K562 (cell line): ENCODE data around the gene HAL. TPM values are rescaled to one million over a fixed set of nuclear protein-coding genes. Genes with fewer than 3 reads are reported as not detected.

Experiments used
- ATAC-seq: fragments of 200-7000 bp; cut with Tn5 transposase; 3 replicates; pipeline ENCODE4 v1.9.1; 2020; ENCODE audit warnings: moderate library complexity
- BruUV-seq: library from RNA; stranded (reverse); fragments of 400-500 nt; replicated peaks from 2 replicates; lab custom pipeline; 2021; lab: Mats Ljungman, UMichigan
- CTCF ChIA-PET: fragments of 300-600 bp; formaldehyde crosslinking; extraction: SDS; loops from one replicate; lab custom pipeline; 2021; ENCODE audit warnings: low intra/inter-chr PET ratio; lab: Yijun Ruan, JAX
- POLR2A ChIA-PET: fragments of 300-600, 350-650 bp; sonication (Branson Sonifier 250); formaldehyde crosslinking; extraction: SDS; loops from one replicate; lab custom pipeline; 2021; ENCODE audit warnings: antibody characterized with exemption, inconsistent platforms; lab: Yijun Ruan, JAX
- DNase-seq, 4 experiments: peaks; one replicate each; pipeline versions ENCODE4 v3.0.0 to v3.0.0-alpha.2; 2011 to 2018; ENCODE audit warnings: low spot score in 3 of 4, mixed read lengths in 3 of 4; ENCODE audit errors: extremely low read depth in 1 of 4
- FAIRE-seq: peaks from 2 replicates; lab custom pipeline; 2011; peaks lifted over from hg19 to GRCh38; lab: Jason Lieb, UNC
- H2AFZ ChIP-seq: 2 replicates; pipeline ENCODE4 v1.6.0; 2011; ENCODE audit warnings: low read depth, low read length, control low read depth, inconsistent platforms
- H3K27ac ChIP-seq: fragments of 200-600 bp; 3 replicates; pipeline ENCODE4 v1.8.0; 2011; ENCODE audit warnings: low read depth, mild to moderate bottlenecking, control low read depth, inconsistent platforms, low read length, moderate library complexity, mixed read lengths; ENCODE audit errors: extremely low read depth
- H3K27me3 ChIP-seq, 2 experiments: fragments of 300-600 bp in 1 of 2; 2 replicates in 1 of 2; 3 replicates in 1 of 2; pipeline versions ENCODE4 v1.6.0 to v1.8.0; 2011; ENCODE audit warnings: inconsistent platforms in 2 of 2, low read length in 2 of 2, mild to moderate bottlenecking in 1 of 2, mixed read lengths in 1 of 2, moderate library complexity in 1 of 2; ENCODE audit not compliant: control insufficient read depth in 2 of 2, insufficient read depth in 2 of 2
- H3K36me3 ChIP-seq: fragments of 300-600 bp; 3 replicates; pipeline ENCODE4 v1.8.0; 2011; ENCODE audit warnings: mild to moderate bottlenecking, low read length, inconsistent platforms; ENCODE audit not compliant: control insufficient read depth, insufficient read depth
- H3K4me1 ChIP-seq, 2 experiments: fragments of 200-600 bp in 1 of 2; replicated peaks in 1 of 2; 2 replicates in 1 of 2; 3 replicates in 1 of 2; pipeline versions ENCODE4 v1.5.1 to v1.8.0; 2011; ENCODE audit warnings: inconsistent platforms in 2 of 2, low read length in 2 of 2, mild to moderate bottlenecking in 1 of 2, mixed read lengths in 1 of 2, moderate library complexity in 1 of 2; ENCODE audit not compliant: control insufficient read depth in 2 of 2, insufficient read depth in 2 of 2
- H3K4me2 ChIP-seq: 2 replicates; pipeline ENCODE4 v1.6.1; 2011; ENCODE audit warnings: low read length, control low read depth, inconsistent platforms, mixed read lengths; ENCODE audit not compliant: insufficient read depth
- H3K4me3 ChIP-seq: fragments of 200-600 bp; sonication (generic), shearing (Covaris generic); 2 replicates; pipeline ENCODE4 v1.5.1; 2016; ENCODE audit warnings: control low read depth, inconsistent platforms
- H3K79me2 ChIP-seq: fragments of 200-600 bp; 3 replicates; pipeline ENCODE4 v1.8.0; 2011; ENCODE audit warnings: low read length, inconsistent platforms; ENCODE audit not compliant: control insufficient read depth, insufficient read depth
- H3K9ac ChIP-seq, 2 experiments: 2 replicates each; pipeline versions ENCODE4 v1.6.0 to v1.6.1; 2011; ENCODE audit warnings: low read depth in 2 of 2, low read length in 2 of 2, control low read depth in 1 of 2, inconsistent platforms in 1 of 2, mild to moderate bottlenecking in 1 of 2, mixed read lengths in 1 of 2; ENCODE audit not compliant: insufficient read depth in 1 of 2
- H3K9me1 ChIP-seq: one replicate; pipeline ENCODE4 v1.6.0; 2011; ENCODE audit warnings: inconsistent platforms, mild to moderate bottlenecking, low read length, moderate library complexity; ENCODE audit not compliant: control insufficient read depth, insufficient read depth
- H3K9me3 ChIP-seq: replicated peaks from 2 replicates; pipeline ENCODE4 v1.5.1; 2011; ENCODE audit warnings: low read depth, low read length, inconsistent platforms; ENCODE audit not compliant: control insufficient read depth, insufficient read depth
- H4K20me1 ChIP-seq: replicated peaks from 2 replicates; pipeline ENCODE4 v1.6.1; 2011; ENCODE audit warnings: low read length, inconsistent platforms, mixed read lengths; ENCODE audit not compliant: control insufficient read depth, insufficient read depth
- ARID2 ChIP-seq: fragments of 450-650 bp; IDR thresholded peaks from 2 replicates; pipeline ENCODE4 v1.6.1; 2017; ENCODE audit warnings: antibody characterized with exemption, mild to moderate bottlenecking
- ELK1 ChIP-seq: sonication (generic); formaldehyde crosslinking; IDR thresholded peaks from 2 replicates; pipeline ENCODE4 v1.8.1; 2022; ENCODE audit warnings: missing genetic modification reagents
- HMGXB4 ChIP-seq: sonication (generic); formaldehyde crosslinking; IDR thresholded peaks from 2 replicates; pipeline ENCODE4 v1.8.1; 2023; ENCODE audit warnings: mild to moderate bottlenecking, missing genetic modification reagents
- RBM14 ChIP-seq: fragments of 200-400 bp; formaldehyde crosslinking; IDR thresholded peaks from 2 replicates; pipeline ENCODE4 v1.6.1; 2018; ENCODE audit warnings: low read depth, mild to moderate bottlenecking, low read length, moderate library complexity, borderline replicate concordance; ENCODE audit not compliant: insufficient read depth
- SMARCA5 ChIP-seq: fragments of 450-650 bp; IDR thresholded peaks from 2 replicates; pipeline ENCODE4 v1.6.1; 2016
- SNIP1 ChIP-seq: fragments of 450-650 bp; IDR thresholded peaks from 2 replicates; pipeline ENCODE4 v1.7.1; 2017; ENCODE audit warnings: low read depth, mild to moderate bottlenecking
- SRSF1 ChIP-seq: fragments of 200-400 bp; formaldehyde crosslinking; IDR thresholded peaks from 2 replicates; pipeline ENCODE4 v1.6.1; 2017; ENCODE audit warnings: mild to moderate bottlenecking, low read depth, low read length, moderate library complexity
- VEZF1 ChIP-seq: fragments of 200-800 bp; sonication (Bioruptor generic); IDR thresholded peaks from 2 replicates; pipeline ENCODE4 v1.6.1; 2017; ENCODE audit warnings: missing genetic modification characterization, missing compliant biosample characterization
- ZBTB26 ChIP-seq: fragments of 450-650 bp; formaldehyde crosslinking; IDR thresholded peaks from 2 replicates; pipeline ENCODE4 v1.4.0; 2022; ENCODE audit warnings: missing genetic modification characterization
- ZBTB5 ChIP-seq: fragments of 450-650 bp; IDR thresholded peaks from 2 replicates; pipeline ENCODE4 v1.6.1; 2017; ENCODE audit warnings: antibody characterized with exemption
- ZNF23 ChIP-seq: fragments of 250-450 bp; sonication (Bioruptor Pico); IDR thresholded peaks from 2 replicates; pipeline ENCODE4 v1.4.0; 2020; ENCODE audit warnings: mild to moderate bottlenecking
- ZNF639 ChIP-seq, 2 experiments: fragments of 200-800 bp in 1 of 2; sonication (Bioruptor generic) in 1 of 2; sonication (generic) in 1 of 2; formaldehyde crosslinking in 1 of 2; IDR thresholded peaks in 1 of 2; conservative IDR thresholded peaks in 1 of 2; 2 replicates each; pipeline versions ENCODE4 v1.5.0 to v1.6.1; 2016 to 2020; ENCODE audit warnings: missing compliant biosample characterization in 1 of 2, missing genetic modification characterization in 1 of 2, missing genetic modification reagents in 1 of 2
- ZNF785 ChIP-seq: fragments of 250-450 bp; sonication (Bioruptor Pico); IDR thresholded peaks from 2 replicates; pipeline ENCODE4 v1.4.0; 2020; ENCODE audit warnings: mild to moderate bottlenecking
- WGBS: fragments of 100-300 bp; shearing (Covaris generic); methylation state at CpG from one replicate; pipeline ENCODE4 v1.1.6; 2016; ENCODE audit warnings: low coverage, mixed read lengths; ENCODE audit not compliant: insufficient coverage; ENCODE audit errors: missing lambda C conversion rate; 5-methylcytosine and 5-hydroxymethylcytosine counted together
- in situ Hi-C: fragments of 300-500 bp; cut with MboI; formaldehyde crosslinking; loops from 4 replicates; pipeline ENCODE4 v1.15.0; 2018; ENCODE audit warnings: inconsistent platforms, mixed read lengths
- intact Hi-C: fragments of 100-400 bp; cut with micrococcal nuclease; formaldehyde crosslinking; loops from 2 replicates; pipeline ENCODE4 v1.14.2; 2022
- polyA plus RNA-seq, 8 experiments: library from polyadenylated mRNA; depleted of rRNA in 4 of 8; stranded (reverse) in 5 of 8; unstranded in 3 of 8; fragments of >200 nt; fragmentation: Nextera tagmentation in 2 of 8; fragmentation: Illumina TruSeq in 1 of 8; extraction: Ambion mirVana in 2 of 8; extraction: Trizol in 1 of 8; gene quantifications; 2 replicates each; pipeline versions ENCODE4 v1.2.1 to v1.2.3, GENCODE V29; 2011 to 2014; ENCODE audit warnings: inconsistent platforms in 1 of 8, missing spikeins in 1 of 8
- total RNA-seq, 7 experiments: library from RNA; depleted of rRNA in 6 of 7; stranded (reverse); fragments of >200 nt in 6 of 7; fragmentation: Illumina TruSeq in 2 of 7; extraction: Trizol in 2 of 7; gene quantifications; 2 replicates each; pipeline versions ENCODE4 v1.2.1 to v1.2.3, GENCODE V29; 2011 to 2021; ENCODE audit warnings: low replicate concordance in 1 of 7

The HAL gene
- total and polyA plus RNA-seq, 9 of the 15 experiments (the other 6 are each of a cell fraction or from before 2014, with no cell fraction given), result 0.03 to 0.36 (median 0.20) TPM; not detected in 4

GRCh38 chr12:95942101-95942523, 54.0 kb downstream of the HAL start:
- Histone ChIP-seq H3K79me2 (no peaks in the 10 kb centered on the region), H3K27ac (no peak overlapping the region), H3K9me3 (no peaks in the 10 kb centered on the region), H3K27me3 (peaks cover 3 to 14% of the 10 kb centered on the region in 2 experiments; a peak in 3 of 5 replicates), H3K9me1 (no peaks in the 10 kb centered on the region), H3K4me3 (no peak overlapping the region), H3K4me2 (no peak overlapping the region), H3K9ac (no peak overlapping the region), H4K20me1 (no peaks in the 10 kb centered on the region), H3K36me3 (no peaks in the 10 kb centered on the region), H2AFZ (no peak overlapping the region), H3K4me1 (peaks cover 0 to 10% of the 10 kb centered on the region in 2 experiments; a peak in 2 of 5 replicates)
- DNase-seq, result no peak
- ChIA-PET POLR2A (no interaction called here), CTCF (no interaction called here)
- FAIRE-seq, result no peak
- intact Hi-C loops, result no loop called here
- in situ Hi-C loops, result no loop called here
- no TSS peak for BruUV-seq
- ATAC-seq, result no peak
- WGBS, result 10% methylated on average over 11 of the region's 13 CpGs
- TF ChIP-seq SNIP1 (no peak), SRSF1 (no peak), ZNF639 (CRISPR knock-in tag; conservative IDR thresholded peaks at IDR 0.05 in 1 of 2, IDR thresholded peaks at IDR 0.05 in 1 of 2) (no peak), ARID2 (no peak), ZBTB5 (no peak), VEZF1 (CRISPR knock-in tag) (no peak), SMARCA5 (no peak), ELK1 (CRISPR knock-in tag) (no peak), ZNF785 (CRISPR knock-in tag) (no peak), RBM14 (no peak), ZBTB26 (no peak), ZNF23 (CRISPR knock-in tag) (no peak), HMGXB4 (no peak)
